Peyer's patch (tissue), 4 donors: ENCODE results near the gene ALG11. TPM values are rescaled to one million over a fixed set of nuclear protein-coding genes. Genes with fewer than 3 reads are reported as not detected.

Experiments
- DNase-seq, 3 donors: peaks; one replicate each; pipeline ENCODE4 v3.0.0-alpha.2; 2017 to 2019
- H3K27ac ChIP-seq, 4 donors: fragments of 200-600 bp; sonication (generic); one replicate each; pipeline ENCODE4 v1.5.1; 2016 to 2019
- H3K27me3 ChIP-seq, 2 donors: fragments of 200-600 bp; sonication (generic); one replicate each; pipeline ENCODE4 v1.5.1; 2019
- H3K36me3 ChIP-seq, 3 donors: fragments of 200-600 bp; sonication (generic); one replicate each; pipeline ENCODE4 v1.5.1; 2016 to 2019
- H3K4me1 ChIP-seq, 4 donors: fragments of 200-600 bp; sonication (generic); one replicate each; pipeline ENCODE4 v1.5.1; 2016 to 2019
- H3K4me3 ChIP-seq, 4 donors: fragments of 200-600 bp; sonication (generic); 1 replicate in 3 of 4; 2 replicates in 1 of 4; pipeline ENCODE4 v1.5.1; 2016 to 2019; ENCODE audit warnings: mild to moderate bottlenecking in 1 of 4
- H3K9me3 ChIP-seq, 4 donors: fragments of 200-600 bp; sonication (generic); one replicate each; pipeline ENCODE4 v1.5.1; 2016 to 2019; ENCODE audit warnings: mild to moderate bottlenecking in 1 of 4
- CTCF ChIP-seq, 6 experiments: fragments of 450-650 bp in 4 of 6; fragments of 200-600 bp in 2 of 6; sonication (generic) in 1 of 6; IDR thresholded peaks; one replicate each; pipeline ENCODE4 v1.5.1; 2017 to 2019; ENCODE audit warnings: antibody characterized with exemption in 6 of 6, mild to moderate bottlenecking in 3 of 6, moderate library complexity in 1 of 6
- POLR2A ChIP-seq, 2 donors: fragments of 450-650 bp; IDR thresholded peaks; one replicate each; pipeline ENCODE4 v1.5.1; 2017; ENCODE audit warnings: antibody characterized with exemption in 2 of 2, mild to moderate bottlenecking in 2 of 2, moderate library complexity in 2 of 2
- total RNA-seq, 4 donors: library from RNA; depleted of rRNA; stranded (reverse); fragments of >200 nt; gene quantifications; one replicate each; pipeline ENCODE4 v1.1.0, GENCODE V29; 2016

The ALG11 gene
- total RNA-seq, 4 donors from 2014 or later: 18.6 to 23.1 (median 21.6) TPM

GRCh38 chr13:52003541-52003940 lies 8.7 kb upstream of the ALG11 start:
- TF ChIP-seq CTCF (IDR thresholded peaks at IDR 0.05) (peak in 1 of 6 experiments; percentile 11), POLR2A (IDR thresholded peaks at IDR 0.05) (no peak)
- Histone ChIP-seq H3K27ac (peak overlapping the region in 1 of 4 donors; percentile 4), H3K27me3 (no peaks in the 10 kb centered on the region), H3K4me3 (no peak overlapping the region), H3K4me1 (peaks cover 0 to 18% (median 2%) of the 10 kb centered on the region in 4 donors), H3K36me3 (no peaks in the 10 kb centered on the region), H3K9me3 (no peaks in the 10 kb centered on the region)
- DNase-seq: no peak

GRCh38 chr13:52004511-52005170 lies 7.6 kb upstream of the ALG11 start:
- no peaks in the 10 kb centered on the region for H3K27me3 ChIP-seq
- H3K36me3 ChIP-seq: no peaks in the 10 kb centered on the region
- H3K9me3 ChIP-seq: no peaks in the 10 kb centered on the region
- TF ChIP-seq CTCF (IDR thresholded peaks at IDR 0.05) (no peak), POLR2A (IDR thresholded peaks at IDR 0.05) (no peak)
- no peak overlapping the region for H3K4me3 ChIP-seq
- peak in 2 of 3 donors; percentile 62 to 73 for DNase-seq
- peaks cover 0 to 18% (median 2%) of the 10 kb centered on the region in 4 donors for H3K4me1 ChIP-seq
- H3K27ac ChIP-seq: peak overlapping the region in 2 of 4 donors; percentile 39 to 40

GRCh38 chr13:52005841-52006522 lies 6.2 kb upstream of the ALG11 start:
- DNase-seq: no peak
- Histone ChIP-seq H3K27me3 (no peaks in the 10 kb centered on the region), H3K4me3 (peak overlapping the region in 1 of 4 donors; percentile 21), H3K9me3 (no peaks in the 10 kb centered on the region), H3K36me3 (no peaks in the 10 kb centered on the region), H3K4me1 (peaks cover 0 to 21% (median 4%) of the 10 kb centered on the region in 4 donors), H3K27ac (peak overlapping the region in 2 of 4 donors; percentile 39 to 59)
- TF ChIP-seq POLR2A (IDR thresholded peaks at IDR 0.05): no peak
- TF ChIP-seq CTCF (IDR thresholded peaks at IDR 0.05): no peak

GRCh38 chr13:52006523-52007245 lies 5.5 kb upstream of the ALG11 start:
- H3K9me3 ChIP-seq: no peaks in the 10 kb centered on the region
- peak overlapping the region in 1 of 4 donors; percentile 21 for H3K4me3 ChIP-seq
- peak overlapping the region in 2 of 4 donors; percentile 39 to 59 for H3K27ac ChIP-seq
- TF ChIP-seq POLR2A (IDR thresholded peaks at IDR 0.05) (no peak), CTCF (IDR thresholded peaks at IDR 0.05) (no peak)
- H3K36me3 ChIP-seq: no peaks in the 10 kb centered on the region
- no peak for DNase-seq
- peaks cover 0 to 22% (median 6%) of the 10 kb centered on the region in 4 donors for H3K4me1 ChIP-seq
- no peaks in the 10 kb centered on the region for H3K27me3 ChIP-seq

- TF ChIP-seq CTCF (IDR thresholded peaks at IDR 0.05) (no peak), POLR2A (IDR thresholded peaks at IDR 0.05) (no peak)
- no peak overlapping the region for H3K4me3 ChIP-seq
- H3K36me3 ChIP-seq: no peaks in the 10 kb centered on the region
- no peaks in the 10 kb centered on the region for H3K9me3 ChIP-seq
- H3K27me3 ChIP-seq: no peaks in the 10 kb centered on the region
- peaks cover 0 to 28% (median 6%) of the 10 kb centered on the region in 4 donors for H3K4me1 ChIP-seq
- DNase-seq: no peak
- H3K27ac ChIP-seq: no peak overlapping the region
Observed at GRCh38 chr13:52009946-52010345, 2.3 kb upstream of the ALG11 start.
